Ovary (tissue), 3 donors: ENCODE results near the gene AKAP6.

ENCODE experiments used
- EP300 ChIP-seq: sonication (generic); formaldehyde crosslinking; IDR thresholded peaks from one replicate; pipeline ENCODE4 v1.6.1; 2017; ENCODE audit warnings: antibody characterized with exemption
- POLR2A ChIP-seq: fragments of 450-650 bp; IDR thresholded peaks from one replicate; pipeline ENCODE4 v1.6.1; 2017; ENCODE audit warnings: antibody characterized with exemption, mild to moderate bottlenecking, moderate library complexity
- TF ChIP-seq, protein P1 (sequence below), 3 donors: fragments of 450-650 bp in 2 of 3; fragments of 200-600 bp in 1 of 3; IDR thresholded peaks; one replicate each; pipeline versions ENCODE4 v1.5.1 to v1.8.0; 2016 to 2022; ENCODE audit warnings: antibody characterized with exemption in 3 of 3, mild to moderate bottlenecking in 1 of 3
- donor health status: DM: no; HTN: no; CAD: no.

DNA sequence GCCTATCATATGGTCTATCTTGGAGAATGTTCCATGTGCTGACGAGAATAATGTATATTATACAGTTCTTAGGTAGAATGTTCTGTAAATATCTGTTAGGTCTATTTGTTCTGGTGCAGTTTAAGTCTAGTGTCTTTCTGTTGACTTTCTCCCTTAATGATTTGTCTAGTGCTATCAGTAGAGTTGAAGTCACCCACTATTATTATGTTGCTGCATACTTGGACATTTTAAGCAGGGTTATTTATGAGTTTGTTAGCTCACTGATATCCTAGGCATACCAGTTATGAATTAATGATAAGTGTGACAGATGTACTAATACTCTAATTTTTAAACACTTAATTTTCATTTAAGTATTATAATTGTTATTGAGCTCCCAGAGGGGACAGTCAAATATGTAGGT, 292.5 kb downstream of the AKAP6 start:
- TF ChIP-seq, protein P1, sequence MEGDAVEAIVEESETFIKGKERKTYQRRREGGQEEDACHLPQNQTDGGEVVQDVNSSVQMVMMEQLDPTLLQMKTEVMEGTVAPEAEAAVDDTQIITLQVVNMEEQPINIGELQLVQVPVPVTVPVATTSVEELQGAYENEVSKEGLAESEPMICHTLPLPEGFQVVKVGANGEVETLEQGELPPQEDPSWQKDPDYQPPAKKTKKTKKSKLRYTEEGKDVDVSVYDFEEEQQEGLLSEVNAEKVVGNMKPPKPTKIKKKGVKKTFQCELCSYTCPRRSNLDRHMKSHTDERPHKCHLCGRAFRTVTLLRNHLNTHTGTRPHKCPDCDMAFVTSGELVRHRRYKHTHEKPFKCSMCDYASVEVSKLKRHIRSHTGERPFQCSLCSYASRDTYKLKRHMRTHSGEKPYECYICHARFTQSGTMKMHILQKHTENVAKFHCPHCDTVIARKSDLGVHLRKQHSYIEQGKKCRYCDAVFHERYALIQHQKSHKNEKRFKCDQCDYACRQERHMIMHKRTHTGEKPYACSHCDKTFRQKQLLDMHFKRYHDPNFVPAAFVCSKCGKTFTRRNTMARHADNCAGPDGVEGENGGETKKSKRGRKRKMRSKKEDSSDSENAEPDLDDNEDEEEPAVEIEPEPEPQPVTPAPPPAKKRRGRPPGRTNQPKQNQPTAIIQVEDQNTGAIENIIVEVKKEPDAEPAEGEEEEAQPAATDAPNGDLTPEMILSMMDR (IDR thresholded peaks at IDR 0.05), result no peak
- TF ChIP-seq POLR2A, result no peak
- TF ChIP-seq EP300, result no peak
